IgD-negative memory B cell (primary cell): Measurements from ENCODE around the gene NRG3. TPM values are rescaled to one million over a fixed set of nuclear protein-coding genes. Genes with fewer than 3 reads are reported as not detected.

Experiments
- H3K27ac Mint-ChIP-seq, 3 donors: one replicate each; pipeline ENCODE4 v1.8.0; 2020 to 2022; ENCODE audit warnings: mild to moderate bottlenecking in 3 of 3, mixed read lengths in 3 of 3, moderate library complexity in 1 of 3
- H3K27me3 Mint-ChIP-seq: one replicate; pipeline ENCODE4 v1.8.0; 2021; ENCODE audit warnings: mixed read lengths
- H3K36me3 Mint-ChIP-seq: one replicate; pipeline ENCODE4 v1.8.0; 2020; ENCODE audit warnings: mild to moderate bottlenecking, mixed read lengths
- H3K4me1 Mint-ChIP-seq, 3 donors: one replicate each; pipeline ENCODE4 v1.8.0; 2020 to 2022; ENCODE audit warnings: mixed read lengths in 3 of 3, mild to moderate bottlenecking in 1 of 3
- H3K4me3 Mint-ChIP-seq, 4 donors: one replicate each; pipeline ENCODE4 v1.8.0; 2020 to 2022; ENCODE audit warnings: mild to moderate bottlenecking in 4 of 4, mixed read lengths in 4 of 4, moderate library complexity in 3 of 4
- H3K9me3 Mint-ChIP-seq, 3 donors: one replicate each; pipeline ENCODE4 v1.8.0; 2020 to 2021; ENCODE audit warnings: mixed read lengths in 3 of 3, mild to moderate bottlenecking in 1 of 3
- polyA plus RNA-seq: library from polyadenylated mRNA; unstranded; fragments of 300-500 nt; fragmentation: Illumina TruSeq; gene quantifications from one replicate; pipeline ENCODE4 v1.2.3, GENCODE V29; 2021

Gene NRG3
- polyA plus RNA-seq, 1 donor from 2014 or later: not detected

DNA sequence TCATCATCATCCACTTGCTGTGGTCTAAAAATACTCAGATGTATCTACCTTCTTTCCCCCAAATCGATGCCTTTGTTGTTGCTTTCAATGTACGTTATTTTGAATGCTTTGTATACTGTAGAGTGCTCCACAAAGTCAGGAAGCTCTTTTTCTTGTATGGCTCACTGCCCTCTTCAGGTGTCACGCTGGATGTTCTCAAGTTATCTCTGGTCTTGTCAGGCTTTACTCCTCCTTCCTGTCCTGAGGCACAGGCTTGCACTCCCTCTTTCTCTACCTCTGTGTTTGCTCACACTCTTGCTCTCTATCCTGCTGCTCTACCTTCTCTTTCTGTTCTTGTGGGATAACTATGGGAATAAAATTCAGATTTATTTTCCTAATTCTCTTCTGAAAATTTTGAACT is 381.3 kb downstream of the NRG3 start:
- Mint-ChIP-seq H3K27ac (no peak overlapping the region), H3K4me3 (no peak overlapping the region), H3K36me3 (no peaks in the 10 kb centered on the region), H3K4me1 (no peaks in the 10 kb centered on the region), H3K9me3 (peaks cover 2 to 13% (median 4%) of the 10 kb centered on the region in 3 donors), H3K27me3 (no peaks in the 10 kb centered on the region)

DNA sequence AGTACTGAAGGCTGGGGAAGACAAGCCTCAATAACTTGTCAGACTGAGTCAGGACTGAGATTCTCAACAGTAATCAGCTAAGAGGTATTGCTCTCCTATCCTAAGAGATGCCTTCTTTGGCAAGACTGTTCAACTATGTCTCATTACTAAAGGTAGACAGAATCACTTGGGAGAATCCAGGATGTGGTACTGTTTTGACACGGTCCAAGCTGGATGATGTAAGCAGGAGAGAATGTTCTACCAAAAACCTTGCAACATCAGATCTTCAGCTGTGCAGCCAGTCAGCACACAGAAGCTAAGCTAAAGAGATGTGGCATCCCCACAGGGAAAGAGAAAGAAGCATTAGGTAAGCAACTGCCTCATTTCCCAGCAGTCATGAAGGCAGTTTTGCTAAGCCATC is 391.4 kb downstream of the NRG3 start:
- no peak overlapping the region for H3K27ac Mint-ChIP-seq
- H3K9me3 Mint-ChIP-seq: peaks cover 4 to 20% (median 5%) of the 10 kb centered on the region in 3 donors
- no peaks in the 10 kb centered on the region for H3K36me3 Mint-ChIP-seq
- H3K27me3 Mint-ChIP-seq: no peaks in the 10 kb centered on the region
- no peak overlapping the region for H3K4me3 Mint-ChIP-seq
- peaks cover 0 to 2% (median 0%) of the 10 kb centered on the region in 3 donors for H3K4me1 Mint-ChIP-seq

DNA sequence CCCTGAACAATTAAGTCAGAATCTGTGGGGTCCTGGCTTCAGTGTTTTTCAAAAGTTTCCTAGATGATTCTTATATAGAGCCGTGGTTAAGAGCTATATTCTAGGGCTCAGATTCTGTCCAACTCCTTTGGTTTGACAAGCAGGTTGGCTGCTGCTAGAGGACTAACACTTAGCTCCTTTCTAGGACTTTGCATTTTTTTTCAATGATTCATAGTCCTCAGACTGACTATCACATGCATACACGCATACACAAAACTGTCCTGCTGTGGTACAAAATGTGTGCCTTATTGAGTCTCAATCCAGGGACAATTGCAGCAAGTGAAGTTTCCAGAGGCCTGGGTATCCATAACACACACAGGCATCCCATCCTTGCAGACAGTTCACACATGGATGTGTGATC is 392.0 kb downstream of the NRG3 start:
- H3K4me1 Mint-ChIP-seq: peaks cover 0 to 2% (median 0%) of the 10 kb centered on the region in 3 donors
- no peaks in the 10 kb centered on the region for H3K36me3 Mint-ChIP-seq
- no peak overlapping the region for H3K4me3 Mint-ChIP-seq
- no peak overlapping the region for H3K27ac Mint-ChIP-seq
- H3K9me3 Mint-ChIP-seq: peaks cover 4 to 15% (median 5%) of the 10 kb centered on the region in 3 donors
- H3K27me3 Mint-ChIP-seq: no peaks in the 10 kb centered on the region

DNA sequence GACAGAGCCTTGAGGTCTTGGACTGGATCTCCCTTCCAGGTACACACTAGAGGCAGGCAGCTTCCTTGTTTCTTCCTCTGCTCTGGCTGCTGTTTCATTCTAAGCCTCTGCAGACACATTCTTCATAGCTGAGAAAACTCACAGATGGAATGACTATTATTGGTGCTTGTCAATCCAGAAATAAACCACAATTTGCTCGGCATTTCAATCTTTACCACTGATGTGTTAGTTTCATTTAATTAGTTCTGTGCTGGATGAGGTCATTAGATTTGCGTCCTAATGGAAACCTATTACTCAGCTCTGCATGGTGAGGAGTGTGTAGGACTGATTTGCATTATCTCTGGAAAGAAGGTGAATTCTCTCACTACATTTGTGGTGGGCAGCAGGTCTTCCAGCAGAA is 392.5 kb downstream of the NRG3 start:
- no peaks in the 10 kb centered on the region for H3K27me3 Mint-ChIP-seq
- H3K9me3 Mint-ChIP-seq: peaks cover 2 to 14% (median 5%) of the 10 kb centered on the region in 3 donors
- H3K27ac Mint-ChIP-seq: no peak overlapping the region
- no peak overlapping the region for H3K4me3 Mint-ChIP-seq
- H3K36me3 Mint-ChIP-seq: no peaks in the 10 kb centered on the region
- peaks cover 0 to 2% (median 0%) of the 10 kb centered on the region in 3 donors for H3K4me1 Mint-ChIP-seq

DNA sequence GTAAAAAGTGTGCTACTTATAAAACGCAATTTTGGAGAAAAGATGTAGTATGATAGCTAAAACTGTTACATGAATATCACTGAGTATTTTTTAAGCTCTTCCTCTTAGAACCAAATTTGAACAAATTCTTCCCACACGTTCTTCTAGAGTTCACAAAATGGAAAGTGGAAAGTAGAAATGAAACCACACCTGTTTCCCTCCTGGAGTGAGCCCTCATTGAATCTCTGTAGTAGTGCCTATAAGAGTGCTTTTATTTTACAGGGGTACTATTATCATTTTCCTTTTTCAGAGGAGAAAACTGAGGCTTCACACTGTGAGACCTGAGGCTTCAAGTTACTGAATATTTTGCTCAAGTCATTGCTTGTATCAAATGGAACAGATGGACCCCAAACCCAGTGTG is 393.0 kb downstream of the NRG3 start:
- H3K9me3 Mint-ChIP-seq: peaks cover 2 to 14% (median 5%) of the 10 kb centered on the region in 3 donors
- peaks cover 0 to 2% (median 0%) of the 10 kb centered on the region in 3 donors for H3K4me1 Mint-ChIP-seq
- no peaks in the 10 kb centered on the region for H3K27me3 Mint-ChIP-seq
- no peaks in the 10 kb centered on the region for H3K36me3 Mint-ChIP-seq
- no peak overlapping the region for H3K4me3 Mint-ChIP-seq
- no peak overlapping the region for H3K27ac Mint-ChIP-seq

DNA sequence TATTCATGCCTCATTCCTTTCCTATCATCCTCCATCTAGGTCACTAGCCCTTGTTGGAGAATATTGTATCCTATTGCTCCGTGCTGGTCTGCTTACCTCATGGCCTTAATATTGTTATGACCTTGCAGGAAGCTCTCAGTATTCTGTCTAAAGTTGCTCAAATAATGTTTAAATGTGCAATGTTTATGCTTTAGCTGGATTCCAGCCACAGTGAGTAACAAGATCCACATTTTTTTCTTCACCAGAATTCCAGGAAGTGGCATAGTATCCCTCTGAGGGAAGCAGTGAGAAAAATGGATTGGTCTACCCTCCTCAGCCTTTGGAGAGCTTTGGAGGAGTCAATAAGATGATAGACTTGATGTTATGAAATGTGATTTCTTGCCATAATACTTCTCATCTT is 402.6 kb downstream of the NRG3 start:
- peaks cover 0 to 5% (median 0%) of the 10 kb centered on the region in 3 donors for H3K9me3 Mint-ChIP-seq
- no peaks in the 10 kb centered on the region for H3K4me1 Mint-ChIP-seq
- no peaks in the 10 kb centered on the region for H3K27me3 Mint-ChIP-seq
- H3K27ac Mint-ChIP-seq: no peak overlapping the region
- no peak overlapping the region for H3K4me3 Mint-ChIP-seq
- peaks cover 1% of the 10 kb centered on the region for H3K36me3 Mint-ChIP-seq

DNA sequence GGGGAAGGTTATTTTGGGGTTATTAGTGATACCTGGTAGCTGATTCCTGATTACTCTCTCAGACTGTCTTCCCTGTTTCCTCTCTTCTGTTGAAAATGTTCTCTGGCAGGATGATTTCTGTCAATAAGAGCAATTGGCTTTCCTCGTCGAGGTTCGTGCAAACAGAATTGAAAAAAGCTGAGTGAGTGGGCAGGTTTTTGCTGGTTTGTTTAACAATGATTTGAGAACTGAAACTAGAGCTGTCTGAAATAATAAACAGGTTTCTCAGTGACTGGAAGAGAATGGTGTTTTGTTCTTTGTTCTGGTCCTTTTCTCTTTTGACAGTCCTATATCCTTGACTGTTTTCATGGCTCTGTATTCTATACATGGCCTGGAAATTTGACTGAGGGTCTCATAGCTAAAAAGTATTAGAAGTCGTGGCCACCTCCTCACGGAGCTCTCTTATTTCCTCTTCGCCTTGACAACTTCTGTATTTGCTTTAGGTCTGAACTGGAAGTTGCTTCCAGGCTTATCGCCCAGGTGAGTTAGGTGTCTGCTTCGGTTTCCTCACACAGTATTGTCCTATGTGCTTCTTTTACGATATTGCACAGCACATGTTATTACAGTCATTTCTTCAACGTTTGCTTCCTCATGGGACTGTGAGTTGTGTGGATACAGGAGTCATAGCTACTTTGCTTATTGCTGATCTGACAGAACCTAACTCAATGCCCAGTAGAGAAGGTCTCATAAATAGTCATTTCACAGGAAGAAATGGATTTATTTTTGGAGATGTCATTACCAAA is 403.6 kb downstream of the NRG3 start:
- Mint-ChIP-seq H3K27ac (no peak overlapping the region), H3K9me3 (peaks cover 0 to 5% (median 0%) of the 10 kb centered on the region in 3 donors), H3K4me3 (no peak overlapping the region), H3K27me3 (no peaks in the 10 kb centered on the region), H3K36me3 (peaks cover 1% of the 10 kb centered on the region), H3K4me1 (no peaks in the 10 kb centered on the region)

DNA sequence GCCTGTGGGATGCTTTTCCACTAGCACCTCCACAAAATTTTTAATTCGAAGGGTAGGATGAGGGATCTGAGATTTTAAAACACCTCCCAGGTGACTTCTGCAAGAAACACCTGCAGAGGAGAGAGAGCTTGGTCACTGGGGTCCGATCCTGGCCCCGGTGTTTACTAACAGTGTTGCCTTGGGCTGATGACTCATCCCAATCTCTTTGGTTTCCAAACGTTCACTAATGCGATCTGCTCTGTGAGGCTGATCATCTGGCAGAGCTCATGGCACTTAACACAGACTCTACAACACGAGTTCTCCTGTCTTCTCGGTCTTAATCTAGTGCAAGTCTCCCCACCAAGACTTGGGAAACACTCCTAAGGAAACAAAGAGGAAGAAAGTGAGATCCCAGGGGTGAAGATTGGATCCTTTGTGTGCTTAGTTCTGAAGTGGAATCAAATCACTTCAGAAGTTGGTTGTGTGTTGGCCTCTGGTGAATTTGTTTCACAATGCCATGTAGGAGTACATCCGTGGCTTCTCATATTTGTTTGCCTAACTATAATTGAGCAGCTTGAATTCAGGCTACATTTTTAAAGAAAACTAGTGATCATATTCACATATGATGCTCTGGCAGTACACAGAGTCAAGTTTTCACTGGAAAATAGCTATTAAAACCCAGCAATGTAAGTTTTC is 407.9 kb downstream of the NRG3 start:
- H3K36me3 Mint-ChIP-seq: peaks cover 1% of the 10 kb centered on the region
- H3K9me3 Mint-ChIP-seq: peaks cover 0 to 5% (median 3%) of the 10 kb centered on the region in 3 donors
- H3K4me3 Mint-ChIP-seq: no peak overlapping the region
- H3K27me3 Mint-ChIP-seq: no peaks in the 10 kb centered on the region
- H3K27ac Mint-ChIP-seq: no peak overlapping the region
- H3K4me1 Mint-ChIP-seq: no peaks in the 10 kb centered on the region

DNA sequence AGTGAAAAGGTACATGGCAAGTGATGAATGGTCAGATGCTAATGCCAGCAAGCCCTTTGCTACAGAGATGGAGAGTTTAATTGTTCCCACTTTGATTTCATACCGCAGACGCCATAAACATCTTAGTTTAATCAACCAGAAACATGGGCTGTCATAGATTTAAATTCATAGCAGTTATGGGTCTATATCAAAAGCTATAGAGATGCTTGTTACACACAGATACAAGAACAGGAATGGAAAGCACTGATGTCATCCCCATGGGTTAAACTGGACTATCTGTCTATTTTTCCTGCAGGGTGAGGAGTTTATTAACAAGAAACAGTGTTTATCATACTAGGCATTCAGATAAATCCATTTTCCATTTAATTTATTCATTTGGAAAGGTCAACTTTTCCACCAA is 409.2 kb downstream of the NRG3 start:
- Mint-ChIP-seq H3K36me3 (peaks cover 1% of the 10 kb centered on the region), H3K9me3 (peaks cover 0 to 5% (median 3%) of the 10 kb centered on the region in 3 donors), H3K27me3 (no peaks in the 10 kb centered on the region), H3K4me1 (no peaks in the 10 kb centered on the region), H3K4me3 (no peak overlapping the region), H3K27ac (no peak overlapping the region)

DNA sequence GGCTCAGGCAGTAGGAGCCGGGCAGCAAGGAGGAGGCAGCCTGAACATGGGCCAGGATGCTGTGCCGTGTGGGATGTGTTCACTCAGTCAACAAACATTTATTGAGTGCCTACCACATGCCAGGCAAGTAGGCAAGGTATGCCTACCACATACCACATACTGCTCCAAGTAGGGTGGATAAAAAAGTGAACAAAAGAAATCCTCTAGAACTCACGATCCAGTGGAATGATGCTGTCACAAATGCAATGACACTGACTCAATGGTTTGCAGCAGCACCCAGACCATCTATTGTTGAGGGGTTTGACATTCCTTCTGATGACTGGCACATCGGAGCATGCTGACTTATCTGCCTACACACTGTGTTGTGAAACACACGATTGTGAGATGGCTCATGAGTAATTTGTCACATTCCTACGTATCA is 413.5 kb downstream of the NRG3 start:
- Mint-ChIP-seq H3K36me3 (no peaks in the 10 kb centered on the region), H3K27ac (no peak overlapping the region), H3K4me1 (no peaks in the 10 kb centered on the region), H3K9me3 (peaks cover 0 to 9% (median 1%) of the 10 kb centered on the region in 3 donors), H3K27me3 (no peaks in the 10 kb centered on the region), H3K4me3 (no peak overlapping the region)

DNA sequence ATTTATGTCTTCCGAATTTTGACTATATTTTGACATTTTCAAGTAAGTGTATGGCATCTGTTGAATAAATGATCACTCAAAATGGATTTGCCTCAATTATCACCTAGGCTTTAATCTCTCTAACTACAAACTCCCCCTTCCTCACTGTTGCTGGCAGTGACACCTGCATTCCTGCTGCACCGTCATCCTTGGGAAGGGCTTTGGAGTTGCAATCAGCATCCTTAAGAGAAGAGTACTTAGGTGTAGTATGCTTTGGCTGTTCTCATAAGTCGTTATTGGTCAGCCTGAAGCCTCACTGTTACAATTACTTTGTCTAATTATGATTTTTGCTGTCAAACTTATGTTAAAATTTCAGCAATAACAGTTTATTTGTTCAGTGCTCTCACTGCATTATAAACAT is 415.0 kb downstream of the NRG3 start:
- Mint-ChIP-seq H3K4me3 (no peak overlapping the region), H3K9me3 (peaks cover 0 to 12% (median 1%) of the 10 kb centered on the region in 3 donors), H3K36me3 (no peaks in the 10 kb centered on the region), H3K27ac (no peak overlapping the region), H3K27me3 (no peaks in the 10 kb centered on the region), H3K4me1 (no peaks in the 10 kb centered on the region)

DNA sequence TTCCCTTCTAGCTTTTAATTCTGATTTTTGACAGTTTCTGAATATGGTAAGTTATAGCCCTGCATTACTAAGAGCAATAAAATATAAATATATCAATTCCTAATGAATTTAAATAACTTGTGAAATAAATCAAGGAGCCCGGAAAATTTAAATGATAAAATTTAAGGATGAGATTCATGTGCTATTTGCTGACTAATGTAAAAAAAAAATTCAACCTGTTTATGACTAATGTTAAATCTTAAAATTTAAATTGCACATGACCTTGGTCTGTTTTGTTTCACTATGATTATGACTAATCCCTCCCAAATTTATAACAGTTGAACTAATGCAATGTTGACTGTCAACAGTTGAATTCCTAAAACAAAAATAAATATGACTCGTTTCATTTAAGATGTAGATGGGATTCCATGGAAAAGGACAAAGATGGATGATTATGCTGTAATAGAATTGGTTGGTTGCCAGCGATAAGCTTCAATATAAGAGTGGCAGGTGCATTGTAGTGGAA is 419.9 kb downstream of the NRG3 start:
- H3K4me3 Mint-ChIP-seq: no peak overlapping the region
- no peaks in the 10 kb centered on the region for H3K27me3 Mint-ChIP-seq
- H3K9me3 Mint-ChIP-seq: peaks cover 0 to 18% (median 7%) of the 10 kb centered on the region in 3 donors
- H3K27ac Mint-ChIP-seq: no peak overlapping the region
- no peaks in the 10 kb centered on the region for H3K36me3 Mint-ChIP-seq
- peaks cover 0 to 1% (median 0%) of the 10 kb centered on the region in 3 donors for H3K4me1 Mint-ChIP-seq

DNA sequence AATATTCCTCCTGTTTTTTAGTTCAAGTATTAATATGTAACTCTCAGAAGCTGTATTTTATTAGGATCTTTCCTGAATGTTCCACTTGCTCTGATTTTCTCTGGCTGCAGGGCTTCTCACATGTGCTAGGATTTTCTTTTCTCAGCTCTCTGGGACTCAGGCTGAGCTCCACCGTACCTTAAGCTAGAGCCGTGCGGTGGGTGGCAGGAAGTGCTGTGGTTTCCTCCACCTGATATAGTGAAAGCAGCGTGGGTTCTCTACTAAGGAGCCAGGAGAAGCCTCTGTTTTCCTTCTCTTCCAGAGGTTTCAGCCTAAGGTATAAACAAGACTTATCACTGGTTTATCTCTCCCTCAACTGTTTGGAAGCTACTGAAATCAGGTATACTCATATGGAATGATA is 433.6 kb downstream of the NRG3 start:
- no peaks in the 10 kb centered on the region for H3K27me3 Mint-ChIP-seq
- no peak overlapping the region for H3K27ac Mint-ChIP-seq
- no peaks in the 10 kb centered on the region for H3K4me1 Mint-ChIP-seq
- H3K9me3 Mint-ChIP-seq: peaks cover 4 to 16% (median 6%) of the 10 kb centered on the region in 3 donors
- H3K36me3 Mint-ChIP-seq: no peaks in the 10 kb centered on the region
- no peak overlapping the region for H3K4me3 Mint-ChIP-seq

DNA sequence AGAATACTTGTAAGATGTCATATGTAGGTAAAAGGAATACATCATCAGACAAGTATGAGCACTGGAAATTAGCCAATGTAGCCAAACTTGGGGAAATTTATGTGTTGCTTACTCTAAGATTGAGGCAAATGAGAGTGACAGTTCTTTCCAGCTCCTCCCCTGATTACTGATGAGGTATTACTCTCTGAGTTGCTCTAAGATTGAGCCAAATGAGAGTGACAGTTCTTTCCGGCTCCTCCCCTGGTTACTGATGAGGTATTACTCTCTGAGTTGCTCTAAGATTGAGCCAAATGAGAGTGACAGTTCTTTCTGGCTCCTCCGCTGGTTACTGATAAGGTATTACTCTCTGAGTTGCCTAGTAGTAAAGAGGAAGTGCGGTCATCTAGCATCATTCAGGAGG is 435.8 kb downstream of the NRG3 start:
- H3K9me3 Mint-ChIP-seq: peaks cover 6 to 16% (median 6%) of the 10 kb centered on the region in 3 donors

DNA sequence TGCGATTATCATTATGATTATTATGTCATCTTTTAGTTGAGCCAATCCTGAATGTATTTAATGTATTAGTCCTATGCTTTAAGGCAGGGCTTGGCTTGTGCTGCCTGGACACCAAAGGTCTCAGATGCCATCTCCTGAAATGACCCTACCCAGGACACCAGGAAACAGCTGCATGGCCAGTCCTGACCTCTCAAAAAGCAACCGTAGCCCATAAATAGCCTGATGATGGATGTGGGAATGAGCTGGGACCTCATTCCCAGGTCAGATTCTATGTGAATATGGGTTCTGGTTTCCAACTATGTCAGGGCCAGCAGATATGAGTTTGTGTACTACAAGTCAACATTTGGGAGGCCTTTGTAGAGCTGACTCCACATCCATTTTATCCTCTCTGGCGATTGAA is 438.4 kb downstream of the NRG3 start:
- Mint-ChIP-seq H3K4me3 (no peak overlapping the region), H3K36me3 (no peaks in the 10 kb centered on the region), H3K9me3 (peaks cover 4 to 20% (median 7%) of the 10 kb centered on the region in 3 donors), H3K4me1 (no peaks in the 10 kb centered on the region), H3K27me3 (no peaks in the 10 kb centered on the region), H3K27ac (no peak overlapping the region)

More for the DNA sequence above, 435.8 kb downstream of the NRG3 start:
- Mint-ChIP-seq H3K4me3 (no peak overlapping the region), H3K36me3 (no peaks in the 10 kb centered on the region), H3K27ac (no peak overlapping the region), H3K27me3 (no peaks in the 10 kb centered on the region), H3K4me1 (no peaks in the 10 kb centered on the region)
